ENCODE measurements around the gene FMNL3.
A peak's percentile ranks its signal among the peaks of the same experiment; 100 is the strongest.

DNA sequence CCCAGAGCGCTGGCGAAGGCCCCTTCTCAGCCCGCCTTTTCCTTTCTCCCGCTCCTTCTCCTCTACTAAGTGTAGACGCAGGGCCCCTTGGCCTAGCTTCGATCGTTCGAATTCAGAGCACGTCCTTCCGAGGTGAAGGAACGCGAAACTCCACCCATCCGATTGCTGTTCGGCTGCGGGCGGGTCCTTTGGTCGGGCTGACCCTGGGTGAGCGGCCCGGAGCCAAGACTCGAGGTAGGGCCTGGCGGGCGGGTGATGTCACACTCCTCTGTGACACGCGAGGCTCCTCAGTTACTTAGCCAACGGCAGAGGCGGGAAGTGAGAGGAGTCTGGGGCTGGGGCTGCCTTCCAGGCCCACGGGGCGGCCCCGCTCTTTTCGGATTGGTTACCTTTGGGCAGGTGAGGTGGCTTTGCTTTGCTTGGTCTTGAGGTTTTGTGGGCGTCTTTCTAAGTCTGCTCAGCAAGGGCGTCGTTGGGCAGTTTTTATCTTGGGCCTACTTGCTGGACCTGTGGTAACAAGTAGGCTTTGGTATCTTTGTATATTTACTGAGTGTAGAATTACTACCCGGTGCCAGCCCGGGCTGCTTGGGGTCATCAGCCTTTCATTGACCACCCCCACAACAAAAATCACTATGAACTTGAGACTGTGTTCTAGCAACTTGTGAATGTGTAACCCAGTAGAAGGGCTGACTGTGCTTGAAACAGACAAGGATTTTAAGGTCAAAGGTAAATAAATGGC is 34.8 kb upstream of the FMNL3 start:
- TF ChIP-seq ZNF274 (IDR thresholded peaks at IDR 0.05; ENCODE audit: low read depth, low read length), result no peak
- peak; percentile 53; the same call in 1 of the 2 replicates for TF ChIP-seq ZFX (IDR thresholded peaks at IDR 0.05)
- TF ChIP-seq, protein P1, sequence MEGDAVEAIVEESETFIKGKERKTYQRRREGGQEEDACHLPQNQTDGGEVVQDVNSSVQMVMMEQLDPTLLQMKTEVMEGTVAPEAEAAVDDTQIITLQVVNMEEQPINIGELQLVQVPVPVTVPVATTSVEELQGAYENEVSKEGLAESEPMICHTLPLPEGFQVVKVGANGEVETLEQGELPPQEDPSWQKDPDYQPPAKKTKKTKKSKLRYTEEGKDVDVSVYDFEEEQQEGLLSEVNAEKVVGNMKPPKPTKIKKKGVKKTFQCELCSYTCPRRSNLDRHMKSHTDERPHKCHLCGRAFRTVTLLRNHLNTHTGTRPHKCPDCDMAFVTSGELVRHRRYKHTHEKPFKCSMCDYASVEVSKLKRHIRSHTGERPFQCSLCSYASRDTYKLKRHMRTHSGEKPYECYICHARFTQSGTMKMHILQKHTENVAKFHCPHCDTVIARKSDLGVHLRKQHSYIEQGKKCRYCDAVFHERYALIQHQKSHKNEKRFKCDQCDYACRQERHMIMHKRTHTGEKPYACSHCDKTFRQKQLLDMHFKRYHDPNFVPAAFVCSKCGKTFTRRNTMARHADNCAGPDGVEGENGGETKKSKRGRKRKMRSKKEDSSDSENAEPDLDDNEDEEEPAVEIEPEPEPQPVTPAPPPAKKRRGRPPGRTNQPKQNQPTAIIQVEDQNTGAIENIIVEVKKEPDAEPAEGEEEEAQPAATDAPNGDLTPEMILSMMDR (IDR thresholded peaks at IDR 0.05 in 2 of 3, conservative IDR thresholded peaks at IDR 0.05 in 1 of 3; ENCODE audit: borderline replicate concordance in 1 of 3, insufficient read depth in 1 of 3, low read depth in 2 of 3, low read length in 2 of 3), result no peak
- no peak for TF ChIP-seq RAD21 (IDR thresholded peaks at IDR 0.05; ENCODE audit: low read depth)
- no peak for TF ChIP-seq YY1 (IDR thresholded peaks at IDR 0.05; ENCODE audit: extremely low read depth, insufficient replicate concordance, low read depth, low read length)
- TF ChIP-seq JUND (IDR thresholded peaks at IDR 0.05), result no peak
